Breast epithelium (tissue), 4 donors: ENCODE data around the gene PRRC2C. TPM values are rescaled to one million over a fixed set of nuclear protein-coding genes. Genes with fewer than 3 reads are reported as not detected.

Experiments
- DNase-seq, 2 donors: peaks; one replicate each; pipeline ENCODE4 v3.0.0-alpha.2; 2019; ENCODE audit warnings: low spot score in 2 of 2
- H3K27ac ChIP-seq, 2 donors: fragments of 200-600 bp; sonication (generic) in 1 of 2; one replicate each; pipeline ENCODE4 v1.5.1; 2016 to 2019; ENCODE audit warnings: mild to moderate bottlenecking in 1 of 2
- H3K27me3 ChIP-seq, 2 donors: fragments of 200-600 bp; sonication (generic) in 1 of 2; one replicate each; pipeline versions ENCODE4 v1.5.1 to v1.6.0; 2017 to 2019; ENCODE audit warnings: control low read depth in 1 of 2, mild to moderate bottlenecking in 1 of 2
- H3K36me3 ChIP-seq: fragments of 200-600 bp; one replicate; pipeline ENCODE4 v1.5.1; 2019
- H3K4me1 ChIP-seq, 2 donors: fragments of 200-600 bp; sonication (generic); one replicate each; pipeline ENCODE4 v1.5.1; 2016 to 2019; ENCODE audit warnings: control low read depth in 1 of 2
- H3K4me3 ChIP-seq, 3 donors: fragments of 200-600 bp; sonication (generic); 1 replicate in 2 of 3; 2 replicates in 1 of 3; pipeline ENCODE4 v1.5.1; 2016 to 2019; ENCODE audit warnings: mild to moderate bottlenecking in 3 of 3, moderate library complexity in 2 of 3
- H3K9me3 ChIP-seq, 2 donors: fragments of 200-600 bp; sonication (generic) in 1 of 2; one replicate each; pipeline ENCODE4 v1.5.1; 2016 to 2019; ENCODE audit warnings: control low read depth in 1 of 2
- POLR2A ChIP-seq: fragments of 450-650 bp; IDR thresholded peaks from one replicate; pipeline ENCODE4 v1.6.1; 2016; ENCODE audit warnings: antibody characterized with exemption, mild to moderate bottlenecking, moderate library complexity
- POLR2AphosphoS5 ChIP-seq, 3 donors: sonication (generic); formaldehyde crosslinking; IDR thresholded peaks; one replicate each; pipeline ENCODE4 v1.6.1; 2017; ENCODE audit warnings: antibody characterized with exemption in 3 of 3
- intact Hi-C: fragments of 100-400 bp; cut with DNase I; formaldehyde crosslinking; loops from one replicate; pipeline ENCODE4 v1.15.1; 2023; ENCODE audit warnings: low total_unique reads
- total RNA-seq, 3 donors: library from RNA; depleted of rRNA; stranded (reverse); fragments of >200 nt; gene quantifications; one replicate each; pipeline ENCODE4 v1.1.0, GENCODE V29; 2016
- TF ChIP-seq, protein P1 (sequence below), 3 donors: fragments of 450-650 bp; IDR thresholded peaks; one replicate each; pipeline ENCODE4 v1.5.1; 2016 to 2017; ENCODE audit warnings: antibody characterized with exemption in 3 of 3, mild to moderate bottlenecking in 3 of 3, moderate library complexity in 3 of 3

PRRC2C gene
- total RNA-seq, 3 donors from 2014 or later, result 91.1 to 126 (median 96.0) TPM

- no peak for TF ChIP-seq POLR2AphosphoS5 (IDR thresholded peaks at IDR 0.05)
- TF ChIP-seq, protein P1, sequence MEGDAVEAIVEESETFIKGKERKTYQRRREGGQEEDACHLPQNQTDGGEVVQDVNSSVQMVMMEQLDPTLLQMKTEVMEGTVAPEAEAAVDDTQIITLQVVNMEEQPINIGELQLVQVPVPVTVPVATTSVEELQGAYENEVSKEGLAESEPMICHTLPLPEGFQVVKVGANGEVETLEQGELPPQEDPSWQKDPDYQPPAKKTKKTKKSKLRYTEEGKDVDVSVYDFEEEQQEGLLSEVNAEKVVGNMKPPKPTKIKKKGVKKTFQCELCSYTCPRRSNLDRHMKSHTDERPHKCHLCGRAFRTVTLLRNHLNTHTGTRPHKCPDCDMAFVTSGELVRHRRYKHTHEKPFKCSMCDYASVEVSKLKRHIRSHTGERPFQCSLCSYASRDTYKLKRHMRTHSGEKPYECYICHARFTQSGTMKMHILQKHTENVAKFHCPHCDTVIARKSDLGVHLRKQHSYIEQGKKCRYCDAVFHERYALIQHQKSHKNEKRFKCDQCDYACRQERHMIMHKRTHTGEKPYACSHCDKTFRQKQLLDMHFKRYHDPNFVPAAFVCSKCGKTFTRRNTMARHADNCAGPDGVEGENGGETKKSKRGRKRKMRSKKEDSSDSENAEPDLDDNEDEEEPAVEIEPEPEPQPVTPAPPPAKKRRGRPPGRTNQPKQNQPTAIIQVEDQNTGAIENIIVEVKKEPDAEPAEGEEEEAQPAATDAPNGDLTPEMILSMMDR (IDR thresholded peaks at IDR 0.05), result no peak
- no peak for TF ChIP-seq POLR2A
- H3K36me3 ChIP-seq, result peaks cover 20% of the 10 kb centered on the region
Observed at GRCh38 chr1:171563675-171564074, 78.3 kb downstream of the PRRC2C start.

GRCh38 chr1:171566467-171566866 lies 81.1 kb downstream of the PRRC2C start:
- Histone ChIP-seq H3K4me1 (no peaks in the 10 kb centered on the region), H3K27me3 (no peaks in the 10 kb centered on the region), H3K27ac (no peak overlapping the region), H3K36me3 (peaks cover 20% of the 10 kb centered on the region), H3K9me3 (no peaks in the 10 kb centered on the region), H3K4me3 (no peak overlapping the region)
- DNase-seq, result no peak
- intact Hi-C loops, result no loop called here
- TF ChIP-seq POLR2A (no peak), POLR2AphosphoS5 (IDR thresholded peaks at IDR 0.05) (no peak)
- TF ChIP-seq, protein P1 (IDR thresholded peaks at IDR 0.05), result no peak

More at GRCh38 chr1:171563675-171564074, 78.3 kb downstream of the PRRC2C start:
- Histone ChIP-seq H3K4me1 (no peaks in the 10 kb centered on the region), H3K27me3 (no peaks in the 10 kb centered on the region), H3K9me3 (no peaks in the 10 kb centered on the region), H3K27ac (no peak overlapping the region), H3K4me3 (no peak overlapping the region)
- DNase-seq, result no peak
- intact Hi-C loops, result no loop called here

GRCh38 chr1:171570295-171570694 lies 85.0 kb downstream of the PRRC2C start:
- Histone ChIP-seq H3K27me3 (no peaks in the 10 kb centered on the region), H3K9me3 (no peaks in the 10 kb centered on the region), H3K4me1 (no peaks in the 10 kb centered on the region), H3K27ac (no peak overlapping the region), H3K4me3 (no peak overlapping the region), H3K36me3 (peaks cover 8% of the 10 kb centered on the region)
- intact Hi-C loops, result no loop called here
- no peak for DNase-seq
- TF ChIP-seq POLR2A (no peak), POLR2AphosphoS5 (IDR thresholded peaks at IDR 0.05) (no peak)
- TF ChIP-seq, protein P1 (IDR thresholded peaks at IDR 0.05), result no peak

GRCh38 chr1:171576144-171576543 lies 90.8 kb downstream of the PRRC2C start:
- H3K9me3 ChIP-seq, result no peaks in the 10 kb centered on the region
- no peak overlapping the region for H3K4me3 ChIP-seq
- H3K27ac ChIP-seq, result no peak overlapping the region
- no peak for DNase-seq
- peaks cover 4% of the 10 kb centered on the region for H3K36me3 ChIP-seq
- TF ChIP-seq, protein P1 (IDR thresholded peaks at IDR 0.05), result no peak
- no peak for TF ChIP-seq POLR2AphosphoS5 (IDR thresholded peaks at IDR 0.05)
- TF ChIP-seq POLR2A, result no peak
- intact Hi-C loops, result no loop called here
- no peaks in the 10 kb centered on the region for H3K27me3 ChIP-seq
- H3K4me1 ChIP-seq, result no peaks in the 10 kb centered on the region

- DNase-seq, result no peak
- intact Hi-C loops, result no loop called here
- H3K27ac ChIP-seq, result no peak overlapping the region
- peaks cover 7% of the 10 kb centered on the region for H3K36me3 ChIP-seq
- H3K4me1 ChIP-seq, result no peaks in the 10 kb centered on the region
- TF ChIP-seq POLR2AphosphoS5 (IDR thresholded peaks at IDR 0.05), result no peak
- TF ChIP-seq POLR2A, result no peak
- TF ChIP-seq, protein P1 (IDR thresholded peaks at IDR 0.05), result no peak
- no peaks in the 10 kb centered on the region for H3K27me3 ChIP-seq
- H3K4me3 ChIP-seq, result no peak overlapping the region
- H3K9me3 ChIP-seq, result no peaks in the 10 kb centered on the region
Observed at GRCh38 chr1:171581226-171581625, 95.9 kb downstream of the PRRC2C start.
